ENCODE data around the gene CCDC93. TPM values are rescaled to one million over a fixed set of nuclear protein-coding genes. Genes with fewer than 3 reads are reported as not detected.

The CCDC93 gene
- total RNA-seq, 1 donor from 2014 or later = 13.2 TPM

DNA sequence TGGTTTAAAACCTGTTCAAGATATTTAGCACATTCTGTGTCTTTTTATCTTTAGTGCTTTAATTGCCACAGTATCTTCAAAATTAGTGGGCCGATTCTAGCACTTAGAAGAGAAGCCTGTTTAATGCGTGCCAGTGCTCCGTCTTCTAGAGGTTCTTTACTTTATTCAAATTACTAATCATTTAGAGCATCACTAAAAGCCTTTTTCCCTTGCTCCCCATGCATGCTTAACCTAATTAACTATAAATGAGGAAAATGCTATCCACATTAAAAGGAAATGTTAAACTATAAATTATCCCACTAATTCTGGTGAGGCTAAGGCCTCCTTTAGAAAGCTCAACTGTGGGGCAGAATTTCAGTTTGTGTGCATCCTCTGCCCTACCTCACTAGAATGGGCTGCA lies 42.9 kb upstream of the CCDC93 start:
- no peak for DNase-seq (ENCODE audit: low read depth)
- no peak for TF ChIP-seq CTCF (conservative IDR thresholded peaks at IDR 0.05; ENCODE audit: low read depth, low read length)

GRCh38 chr2:118056165-118056534 lies 42.3 kb upstream of the CCDC93 start:
- TF ChIP-seq CTCF (conservative IDR thresholded peaks at IDR 0.05; ENCODE audit: low read depth, low read length) = no peak
- no peak overlapping the region for H3K4me3 ChIP-seq (ENCODE audit: low read depth, low read length)
- DNase-seq (ENCODE audit: low read depth) = no peak

More for the DNA sequence above, 42.9 kb upstream of the CCDC93 start:
- no peak overlapping the region for H3K4me3 ChIP-seq (ENCODE audit: low read depth, low read length)

GRCh38 chr2:118055512-118056164 lies 41.8 kb upstream of the CCDC93 start:
- no peak for TF ChIP-seq CTCF (conservative IDR thresholded peaks at IDR 0.05; ENCODE audit: low read depth, low read length)

DNA sequence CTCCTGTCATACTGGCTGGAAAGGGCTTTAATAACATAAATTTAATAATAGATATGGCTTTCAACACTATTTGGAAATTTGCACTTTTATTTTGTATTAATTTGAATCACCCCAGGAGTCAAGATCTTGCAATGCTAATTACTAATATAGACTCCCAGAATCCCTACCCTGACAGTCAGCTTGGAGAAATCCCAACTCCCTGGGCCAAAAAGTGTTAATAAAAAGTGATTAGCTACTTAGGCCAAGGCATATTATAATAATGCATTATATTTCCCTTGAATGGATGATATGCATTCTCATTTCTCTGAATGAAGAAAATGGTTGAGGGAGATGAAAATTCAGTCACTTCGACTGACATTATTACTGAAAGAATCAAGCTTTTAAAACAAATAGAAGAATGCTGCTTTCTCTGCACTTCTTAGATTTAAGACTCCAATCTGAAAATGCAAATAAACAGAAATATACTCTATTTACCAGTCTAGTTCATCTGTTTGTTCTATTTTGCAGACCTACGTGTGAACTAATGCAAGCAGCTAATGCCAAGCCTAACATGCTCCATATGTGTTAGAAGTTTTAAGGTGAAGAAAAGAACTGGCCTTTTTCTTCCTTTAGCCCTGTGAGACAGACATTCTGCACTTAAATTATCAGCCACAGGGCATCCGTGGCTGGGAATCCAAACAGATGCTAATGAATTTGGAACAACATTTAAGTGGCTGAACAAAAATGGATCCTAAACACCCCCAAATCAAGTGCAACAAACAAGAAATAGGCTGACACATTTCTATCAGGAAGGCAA lies 40.5 kb upstream of the CCDC93 start:
- no peak for DNase-seq (ENCODE audit: low read depth)
- no peak overlapping the region for H3K4me3 ChIP-seq (ENCODE audit: low read depth, low read length)
- no peak for TF ChIP-seq CTCF (conservative IDR thresholded peaks at IDR 0.05; ENCODE audit: low read depth, low read length)

More at GRCh38 chr2:118055512-118056164, 41.8 kb upstream of the CCDC93 start:
- no peak for DNase-seq (ENCODE audit: low read depth)
- no peak overlapping the region for H3K4me3 ChIP-seq (ENCODE audit: low read depth, low read length)

GRCh38 chr2:118053681-118054080 lies 39.8 kb upstream of the CCDC93 start:
- no peak for DNase-seq (ENCODE audit: low read depth)
- no peak overlapping the region for H3K4me3 ChIP-seq (ENCODE audit: low read depth, low read length)
- no peak for TF ChIP-seq CTCF (conservative IDR thresholded peaks at IDR 0.05; ENCODE audit: low read depth, low read length)

GRCh38 chr2:118052474-118052873 lies 38.6 kb upstream of the CCDC93 start:
- no peak for TF ChIP-seq CTCF (conservative IDR thresholded peaks at IDR 0.05; ENCODE audit: low read depth, low read length)
- H3K4me3 ChIP-seq (ENCODE audit: low read depth, low read length) = no peak overlapping the region
- no peak for DNase-seq (ENCODE audit: low read depth)
